Neural cell (in vitro differentiated cells): Measurements from ENCODE around the gene EID1. TPM values are rescaled to one million over a fixed set of nuclear protein-coding genes. Genes with fewer than 3 reads are reported as not detected.

Experiments
- H2AFZ ChIP-seq: fragments of 200-600, 300-800 bp; sonication (generic), shearing (Covaris generic); 2 replicates; pipeline ENCODE4 v1.6.0; 2014; ENCODE audit warnings: low read depth, mild to moderate bottlenecking, antibody characterized with exemption, low read length, moderate library complexity
- H3F3A ChIP-seq: fragments of 200-600 bp; shearing (Covaris generic); 2 replicates; pipeline ENCODE4 v1.6.1; 2016; ENCODE audit warnings: mild to moderate bottlenecking, moderate library complexity, mixed read lengths, antibody characterized with exemption, low read length; ENCODE audit not compliant: insufficient read depth, poor library complexity, severe bottlenecking
- H3K27ac ChIP-seq: fragments of 200-600, 300-800 bp; sonication (generic), shearing (Covaris generic); 2 replicates; pipeline ENCODE4 v1.5.1; 2014; ENCODE audit warnings: mild to moderate bottlenecking, low read length, moderate library complexity
- H3K27me3 ChIP-seq: fragments of 300-800, 200-600 bp; sonication (generic), shearing (Covaris generic); 2 replicates; pipeline ENCODE4 v1.6.0; 2014; ENCODE audit warnings: mild to moderate bottlenecking, low read depth, low read length, moderate library complexity; ENCODE audit not compliant: insufficient read depth
- H3K36me3 ChIP-seq: fragments of 300-800, 200-600 bp; sonication (generic), shearing (Covaris generic); 2 replicates; pipeline ENCODE4 v1.5.1; 2014; ENCODE audit warnings: mild to moderate bottlenecking, antibody characterized with exemption, low read length, moderate library complexity; ENCODE audit not compliant: insufficient read depth
- H3K4me2 ChIP-seq: fragments of 300-800, 200-600 bp; sonication (generic), shearing (Covaris generic); 2 replicates; pipeline ENCODE4 v1.6.0; 2014; ENCODE audit warnings: mild to moderate bottlenecking, low read length
- H3K4me3 ChIP-seq: fragments of 300-800, 200-600 bp; sonication (generic), shearing (Covaris generic); 2 replicates; pipeline ENCODE4 v1.5.1; 2014; ENCODE audit warnings: mild to moderate bottlenecking, low read length, moderate library complexity
- H3K79me2 ChIP-seq: fragments of 200-600 bp; shearing (Covaris generic); replicated peaks from 2 replicates; pipeline ENCODE4 v1.6.0; 2014; ENCODE audit warnings: mild to moderate bottlenecking, low read length, moderate library complexity; ENCODE audit not compliant: insufficient read depth
- H3K9ac ChIP-seq: fragments of 300-800, 200-600 bp; sonication (generic), shearing (Covaris generic); 2 replicates; pipeline ENCODE4 v1.6.1; 2016; ENCODE audit warnings: mild to moderate bottlenecking, low read length, mixed read lengths
- H3K9me2 ChIP-seq: fragments of 200-600 bp; shearing (Covaris generic); 2 replicates; pipeline ENCODE4 v1.6.1; 2016; ENCODE audit warnings: mild to moderate bottlenecking, low read length, mixed read lengths; ENCODE audit not compliant: insufficient read depth
- H3K9me3 ChIP-seq: fragments of 200-600, 300-800 bp; sonication (generic), shearing (Covaris generic); 2 replicates; pipeline ENCODE4 v1.6.1; 2016; ENCODE audit warnings: mild to moderate bottlenecking, mixed run types, low read length, moderate library complexity, mixed read lengths
- H4K20me1 ChIP-seq: fragments of 200-600 bp; shearing (Covaris generic); 2 replicates; pipeline ENCODE4 v1.6.1; 2016; ENCODE audit warnings: mild to moderate bottlenecking, mixed run types; ENCODE audit not compliant: insufficient read depth
- EP300 ChIP-seq: fragments of 450-650 bp; conservative IDR thresholded peaks from 2 replicates; pipeline ENCODE4 v1.6.1; 2014; ENCODE audit warnings: antibody characterized with exemption, mild to moderate bottlenecking, moderate library complexity; ENCODE audit not compliant: poor library complexity, severe bottlenecking
- EZH2 ChIP-seq: fragments of 200-600, 300-800 bp; shearing (Covaris generic), sonication (generic); IDR thresholded peaks from 2 replicates; pipeline ENCODE4 v1.6.1; 2014; ENCODE audit warnings: antibody characterized with exemption, low read length, borderline replicate concordance, mild to moderate bottlenecking; ENCODE audit not compliant: insufficient read depth, poor library complexity, severe bottlenecking
- MXI1 ChIP-seq: fragments of 450-650 bp; conservative IDR thresholded peaks from 2 replicates; pipeline ENCODE4 v1.6.1; 2014; ENCODE audit warnings: antibody characterized with exemption, mild to moderate bottlenecking; ENCODE audit not compliant: poor library complexity, severe bottlenecking
- POLR2AphosphoS5 ChIP-seq: IDR thresholded peaks from 2 replicates; pipeline ENCODE4 v1.6.1; 2012
- RAD21 ChIP-seq: fragments of 450-650 bp; conservative IDR thresholded peaks from 2 replicates; pipeline ENCODE4 v1.6.1; 2014; ENCODE audit warnings: antibody characterized with exemption, mild to moderate bottlenecking, moderate library complexity
- SMC3 ChIP-seq: fragments of 450-650 bp; conservative IDR thresholded peaks from 2 replicates; pipeline ENCODE4 v1.6.1; 2014; ENCODE audit warnings: antibody characterized with exemption, mild to moderate bottlenecking, moderate library complexity; ENCODE audit not compliant: poor library complexity
- TAF1 ChIP-seq: IDR thresholded peaks from 2 replicates; pipeline ENCODE4 v1.6.1; 2012; ENCODE audit warnings: low read depth
- polyA plus RNA-seq: library from polyadenylated mRNA; depleted of rRNA; stranded (reverse); fragments of >200 nt; gene quantifications from 2 replicates; pipeline ENCODE4 v1.2.3, GENCODE V29; 2014
- TF ChIP-seq, protein P1 (sequence below): IDR thresholded peaks from 2 replicates; pipeline ENCODE4 v1.6.1; 2012; ENCODE audit warnings: borderline replicate concordance
- TF ChIP-seq, protein P2 (sequence below): fragments of 450-650 bp; IDR thresholded peaks from 2 replicates; pipeline ENCODE4 v1.5.1; 2014; ENCODE audit warnings: antibody characterized with exemption, mild to moderate bottlenecking, moderate library complexity; ENCODE audit not compliant: poor library complexity, severe bottlenecking

Gene EID1
- polyA plus RNA-seq, 1 donor from 2014 or later = 530 TPM

DNA sequence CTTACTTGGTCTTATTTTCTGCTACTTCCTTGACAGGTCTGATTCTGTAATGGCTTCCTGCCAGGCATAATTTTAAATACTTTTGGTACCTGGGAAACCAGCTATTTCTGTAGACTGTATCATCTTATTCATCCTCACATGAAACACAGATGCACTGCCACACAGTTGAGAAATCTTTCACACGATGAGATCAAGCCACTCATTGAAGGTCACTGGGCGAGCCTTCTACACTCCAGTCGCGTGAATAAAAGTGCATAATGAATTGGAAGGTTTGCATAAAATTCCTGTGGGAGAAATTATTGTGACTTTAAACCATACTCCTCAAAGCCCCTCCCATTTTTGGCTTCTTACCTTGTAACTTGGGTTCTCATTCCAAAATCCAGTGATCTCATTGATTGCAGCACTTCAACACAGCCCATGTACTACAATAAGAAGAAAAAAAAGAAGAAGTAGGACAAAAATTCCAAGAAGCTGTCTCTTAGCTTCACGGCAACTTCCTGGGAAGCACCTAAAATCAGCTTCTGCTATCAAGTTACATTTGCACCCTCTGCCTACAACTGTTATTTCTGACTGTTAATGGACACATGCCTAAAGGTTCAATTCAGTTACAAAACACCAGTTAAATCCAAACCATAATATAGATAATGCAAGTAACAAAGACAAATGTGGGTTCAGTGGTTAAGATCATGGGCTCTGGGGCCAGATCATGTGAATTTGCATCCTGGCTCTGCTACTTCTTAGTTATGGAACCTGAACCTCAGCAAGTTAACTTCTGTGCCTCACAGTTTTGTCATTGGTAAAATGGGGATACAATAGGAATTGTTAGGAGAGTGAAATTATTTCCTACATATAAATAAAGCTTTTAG is 46.8 kb downstream of the EID1 start:
- TF ChIP-seq MXI1 (no peak), TAF1 (no peak), POLR2AphosphoS5 (no peak), EP300 (no peak), EZH2 (no peak), SMC3 (no peak), RAD21 (no peak)
- TF ChIP-seq, protein P1, sequence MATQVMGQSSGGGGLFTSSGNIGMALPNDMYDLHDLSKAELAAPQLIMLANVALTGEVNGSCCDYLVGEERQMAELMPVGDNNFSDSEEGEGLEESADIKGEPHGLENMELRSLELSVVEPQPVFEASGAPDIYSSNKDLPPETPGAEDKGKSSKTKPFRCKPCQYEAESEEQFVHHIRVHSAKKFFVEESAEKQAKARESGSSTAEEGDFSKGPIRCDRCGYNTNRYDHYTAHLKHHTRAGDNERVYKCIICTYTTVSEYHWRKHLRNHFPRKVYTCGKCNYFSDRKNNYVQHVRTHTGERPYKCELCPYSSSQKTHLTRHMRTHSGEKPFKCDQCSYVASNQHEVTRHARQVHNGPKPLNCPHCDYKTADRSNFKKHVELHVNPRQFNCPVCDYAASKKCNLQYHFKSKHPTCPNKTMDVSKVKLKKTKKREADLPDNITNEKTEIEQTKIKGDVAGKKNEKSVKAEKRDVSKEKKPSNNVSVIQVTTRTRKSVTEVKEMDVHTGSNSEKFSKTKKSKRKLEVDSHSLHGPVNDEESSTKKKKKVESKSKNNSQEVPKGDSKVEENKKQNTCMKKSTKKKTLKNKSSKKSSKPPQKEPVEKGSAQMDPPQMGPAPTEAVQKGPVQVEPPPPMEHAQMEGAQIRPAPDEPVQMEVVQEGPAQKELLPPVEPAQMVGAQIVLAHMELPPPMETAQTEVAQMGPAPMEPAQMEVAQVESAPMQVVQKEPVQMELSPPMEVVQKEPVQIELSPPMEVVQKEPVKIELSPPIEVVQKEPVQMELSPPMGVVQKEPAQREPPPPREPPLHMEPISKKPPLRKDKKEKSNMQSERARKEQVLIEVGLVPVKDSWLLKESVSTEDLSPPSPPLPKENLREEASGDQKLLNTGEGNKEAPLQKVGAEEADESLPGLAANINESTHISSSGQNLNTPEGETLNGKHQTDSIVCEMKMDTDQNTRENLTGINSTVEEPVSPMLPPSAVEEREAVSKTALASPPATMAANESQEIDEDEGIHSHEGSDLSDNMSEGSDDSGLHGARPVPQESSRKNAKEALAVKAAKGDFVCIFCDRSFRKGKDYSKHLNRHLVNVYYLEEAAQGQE = no peak
- Histone ChIP-seq H3K4me2 (no peak overlapping the region), H3K9me3 (no peaks in the 10 kb centered on the region), H3K36me3 (no peaks in the 10 kb centered on the region), H3K9me2 (no peaks in the 10 kb centered on the region), H3K4me3 (no peak overlapping the region), H3K27me3 (no peaks in the 10 kb centered on the region), H4K20me1 (no peaks in the 10 kb centered on the region), H2AFZ (no peak overlapping the region), H3K9ac (no peak overlapping the region), H3K79me2 (no peaks in the 10 kb centered on the region), H3K27ac (no peak overlapping the region), H3F3A (no peaks in the 10 kb centered on the region)

DNA sequence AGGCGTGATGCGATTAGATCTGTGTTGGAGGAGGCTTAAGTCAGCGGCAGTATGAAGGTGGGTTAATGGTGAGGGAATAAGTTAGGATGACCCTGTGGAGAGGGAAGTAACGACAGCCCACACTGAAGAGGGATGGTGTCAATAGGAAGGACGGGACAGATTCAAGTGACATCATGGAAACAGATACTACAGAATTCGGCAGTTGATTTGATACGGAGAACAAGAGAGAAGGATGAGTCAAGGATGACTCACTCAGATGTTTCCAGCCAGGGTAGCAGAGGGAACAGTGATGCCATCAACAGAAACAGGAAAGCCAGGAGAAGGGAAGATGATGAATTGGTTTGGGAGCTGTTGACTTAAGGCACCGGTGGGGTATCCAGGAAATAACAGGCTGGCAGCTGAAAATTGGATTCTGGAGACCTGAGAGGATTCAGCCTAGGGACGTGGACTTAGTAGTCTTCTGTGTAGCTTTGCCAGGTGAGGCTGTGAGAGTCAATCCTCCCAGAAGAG is 47.8 kb downstream of the EID1 start:
- Histone ChIP-seq H3K9ac (no peak overlapping the region), H3F3A (no peaks in the 10 kb centered on the region), H3K36me3 (no peaks in the 10 kb centered on the region), H3K4me3 (no peak overlapping the region), H3K27ac (no peak overlapping the region), H3K9me2 (no peaks in the 10 kb centered on the region), H3K4me2 (no peak overlapping the region), H3K27me3 (no peaks in the 10 kb centered on the region), H3K9me3 (no peaks in the 10 kb centered on the region), H4K20me1 (no peaks in the 10 kb centered on the region), H2AFZ (no peak overlapping the region), H3K79me2 (no peaks in the 10 kb centered on the region)
- no peak for TF ChIP-seq TAF1
- TF ChIP-seq POLR2AphosphoS5 = no peak

DNA sequence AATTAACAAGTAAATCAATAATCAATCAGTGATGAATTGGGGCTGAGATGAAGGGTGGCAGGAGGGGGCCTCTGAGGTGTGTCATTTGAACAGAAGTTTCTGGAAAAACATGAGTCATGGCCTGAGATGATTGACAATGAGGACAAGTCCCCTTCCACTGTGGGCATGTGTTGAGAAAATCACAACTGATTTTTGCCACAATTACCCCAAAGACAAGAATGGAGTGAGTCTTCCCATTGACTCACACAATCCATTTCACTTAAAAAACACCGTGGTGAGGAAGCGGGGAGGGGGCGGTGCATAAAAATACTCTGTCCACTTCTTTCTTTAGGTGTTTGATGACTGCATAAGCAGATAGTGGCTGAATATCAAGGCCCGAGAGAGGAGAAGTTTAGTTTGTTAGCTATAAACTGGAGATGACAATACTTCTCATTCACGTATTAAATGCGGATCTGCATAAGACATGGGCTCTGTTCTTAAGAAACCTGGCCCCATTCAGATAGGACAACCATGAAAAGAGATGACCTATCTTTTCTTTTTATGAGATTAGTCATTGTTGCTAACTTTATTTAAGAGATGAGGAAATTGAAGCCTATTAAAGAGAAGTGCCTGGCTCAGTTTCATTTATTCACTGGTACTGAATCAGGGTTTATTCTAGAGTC is 51.1 kb downstream of the EID1 start:
- Histone ChIP-seq H3K4me2 (no peak overlapping the region), H3K9me3 (no peaks in the 10 kb centered on the region), H3F3A (no peaks in the 10 kb centered on the region), H3K9me2 (no peaks in the 10 kb centered on the region), H4K20me1 (no peaks in the 10 kb centered on the region), H3K4me3 (no peak overlapping the region), H3K36me3 (no peaks in the 10 kb centered on the region), H3K79me2 (no peaks in the 10 kb centered on the region), H3K27me3 (no peaks in the 10 kb centered on the region), H3K27ac (no peak overlapping the region), H3K9ac (no peak overlapping the region), H2AFZ (no peak overlapping the region)
- TF ChIP-seq EZH2 (no peak), EP300 (no peak), RAD21 (no peak), SMC3 (no peak), MXI1 (no peak), POLR2AphosphoS5 (no peak), TAF1 (no peak)
- TF ChIP-seq, protein P1 = no peak
- TF ChIP-seq, protein P2, sequence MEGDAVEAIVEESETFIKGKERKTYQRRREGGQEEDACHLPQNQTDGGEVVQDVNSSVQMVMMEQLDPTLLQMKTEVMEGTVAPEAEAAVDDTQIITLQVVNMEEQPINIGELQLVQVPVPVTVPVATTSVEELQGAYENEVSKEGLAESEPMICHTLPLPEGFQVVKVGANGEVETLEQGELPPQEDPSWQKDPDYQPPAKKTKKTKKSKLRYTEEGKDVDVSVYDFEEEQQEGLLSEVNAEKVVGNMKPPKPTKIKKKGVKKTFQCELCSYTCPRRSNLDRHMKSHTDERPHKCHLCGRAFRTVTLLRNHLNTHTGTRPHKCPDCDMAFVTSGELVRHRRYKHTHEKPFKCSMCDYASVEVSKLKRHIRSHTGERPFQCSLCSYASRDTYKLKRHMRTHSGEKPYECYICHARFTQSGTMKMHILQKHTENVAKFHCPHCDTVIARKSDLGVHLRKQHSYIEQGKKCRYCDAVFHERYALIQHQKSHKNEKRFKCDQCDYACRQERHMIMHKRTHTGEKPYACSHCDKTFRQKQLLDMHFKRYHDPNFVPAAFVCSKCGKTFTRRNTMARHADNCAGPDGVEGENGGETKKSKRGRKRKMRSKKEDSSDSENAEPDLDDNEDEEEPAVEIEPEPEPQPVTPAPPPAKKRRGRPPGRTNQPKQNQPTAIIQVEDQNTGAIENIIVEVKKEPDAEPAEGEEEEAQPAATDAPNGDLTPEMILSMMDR = no peak
